Stimulated activated naive CD8-positive, alpha-beta T cell treated with anti-CD3 and anti-CD28 coated beads, Interleukin-15, Interleukin-2, amounts not matched to agents 100 ng/mL and 50 ng/mL, for 24 hours (primary cell): Measurements from ENCODE around the gene ZNF32.
"Not testable (repeated sequence)": the region's sequence is repeated elsewhere in the genome, so short reads cannot be mapped to it uniquely, and the experiment has no call there.

Experiments
- H3K27ac Mint-ChIP-seq: one replicate; pipeline ENCODE4 v1.8.0; 2021; ENCODE audit warnings: mild to moderate bottlenecking, mixed read lengths
- H3K27me3 Mint-ChIP-seq: one replicate; pipeline ENCODE4 v1.8.0; 2021; ENCODE audit warnings: mixed read lengths
- H3K36me3 Mint-ChIP-seq: one replicate; pipeline ENCODE4 v1.8.0; 2021; ENCODE audit warnings: low read depth, mixed read lengths
- H3K4me1 Mint-ChIP-seq: one replicate; pipeline ENCODE4 v1.8.0; 2021; ENCODE audit warnings: low read depth, mixed read lengths
- H3K4me3 Mint-ChIP-seq: one replicate; pipeline ENCODE4 v1.8.0; 2021; ENCODE audit warnings: mild to moderate bottlenecking, mixed read lengths
- H3K9me3 Mint-ChIP-seq: one replicate; pipeline ENCODE4 v1.8.0; 2021; ENCODE audit warnings: mixed read lengths

ZNF32 gene

GRCh38 chr10:43669386-43669785, 20.7 kb upstream of the ZNF32 start:
- peaks cover 52% of the 10 kb centered on the region for H3K27me3 Mint-ChIP-seq
- peaks cover 9% of the 10 kb centered on the region for H3K4me1 Mint-ChIP-seq
- H3K9me3 Mint-ChIP-seq: no peaks in the 10 kb centered on the region

GRCh38 chr10:43667761-43668386, 19.2 kb upstream of the ZNF32 start:
- no peak overlapping the region for H3K27ac Mint-ChIP-seq
- H3K36me3 Mint-ChIP-seq: no peaks in the 10 kb centered on the region
- peaks cover 5% of the 10 kb centered on the region for H3K9me3 Mint-ChIP-seq
- H3K4me1 Mint-ChIP-seq: peaks cover 9% of the 10 kb centered on the region
- peaks cover 45% of the 10 kb centered on the region for H3K27me3 Mint-ChIP-seq
- no peak overlapping the region for H3K4me3 Mint-ChIP-seq

More at GRCh38 chr10:43669386-43669785, 20.7 kb upstream of the ZNF32 start:
- no peak overlapping the region for H3K27ac Mint-ChIP-seq
- no peak overlapping the region for H3K4me3 Mint-ChIP-seq
- no peaks in the 10 kb centered on the region for H3K36me3 Mint-ChIP-seq

GRCh38 chr10:43667317-43667731, 18.6 kb upstream of the ZNF32 start:
- Mint-ChIP-seq H3K36me3 (no peaks in the 10 kb centered on the region), H3K27ac (no peak overlapping the region), H3K27me3 (peaks cover 45% of the 10 kb centered on the region), H3K9me3 (peaks cover 7% of the 10 kb centered on the region), H3K4me3 (no peak overlapping the region), H3K4me1 (peaks cover 9% of the 10 kb centered on the region)

- no peak overlapping the region for H3K27ac Mint-ChIP-seq
- peaks cover 9% of the 10 kb centered on the region for H3K4me1 Mint-ChIP-seq
- peaks cover 7% of the 10 kb centered on the region for H3K9me3 Mint-ChIP-seq
- H3K27me3 Mint-ChIP-seq: peaks cover 46% of the 10 kb centered on the region
- no peaks in the 10 kb centered on the region for H3K36me3 Mint-ChIP-seq
- H3K4me3 Mint-ChIP-seq: no peak overlapping the region
These were observed 17.9 kb upstream of the ZNF32 start for GRCh38 chr10:43666552-43666951.

- peaks cover 38% of the 10 kb centered on the region for H3K27me3 Mint-ChIP-seq
These were observed 16.4 kb upstream of the ZNF32 start for GRCh38 chr10:43665054-43665453.

GRCh38 chr10:43658227-43658626, 9.5 kb upstream of the ZNF32 start:
- peaks cover 5% of the 10 kb centered on the region for H3K9me3 Mint-ChIP-seq
- H3K27ac Mint-ChIP-seq: no peak overlapping the region
- no peak overlapping the region for H3K4me3 Mint-ChIP-seq
- no peaks in the 10 kb centered on the region for H3K36me3 Mint-ChIP-seq
- no peaks in the 10 kb centered on the region for H3K4me1 Mint-ChIP-seq
- peaks cover 18% of the 10 kb centered on the region for H3K27me3 Mint-ChIP-seq

More at GRCh38 chr10:43665054-43665453, 16.4 kb upstream of the ZNF32 start:
- Mint-ChIP-seq H3K27ac (no peak overlapping the region), H3K9me3 (peaks cover 7% of the 10 kb centered on the region), H3K4me1 (peaks cover 9% of the 10 kb centered on the region), H3K36me3 (no peaks in the 10 kb centered on the region), H3K4me3 (no peak overlapping the region)

- Mint-ChIP-seq H3K4me1 (no peaks in the 10 kb centered on the region), H3K27me3 (peaks cover 13% of the 10 kb centered on the region), H3K9me3 (no peaks in the 10 kb centered on the region), H3K36me3 (no peaks in the 10 kb centered on the region), H3K4me3 (no peak overlapping the region), H3K27ac (no peak overlapping the region)
These were observed 6.6 kb upstream of the ZNF32 start for GRCh38 chr10:43655311-43655710.

- Mint-ChIP-seq H3K36me3 (no peaks in the 10 kb centered on the region), H3K27ac (no peak overlapping the region), H3K27me3 (peaks cover 11% of the 10 kb centered on the region), H3K4me3 (no peak overlapping the region), H3K4me1 (peaks cover 10% of the 10 kb centered on the region), H3K9me3 (no peaks in the 10 kb centered on the region)
These were observed 5.1 kb upstream of the ZNF32 start for GRCh38 chr10:43653746-43654145.

- Mint-ChIP-seq H3K36me3 (peaks cover 35% of the 10 kb centered on the region), H3K4me1 (peaks cover 14% of the 10 kb centered on the region), H3K27me3 (peaks cover 2% of the 10 kb centered on the region), H3K27ac (peak overlapping the region; percentile 68), H3K4me3 (peak overlapping the region; percentile 85), H3K9me3 (peaks cover 25% of the 10 kb centered on the region)
These were observed 473 bp upstream of the ZNF32 start for GRCh38 chr10:43649185-43649523.

- Mint-ChIP-seq H3K36me3 (peaks cover 46% of the 10 kb centered on the region), H3K9me3 (peaks cover 32% of the 10 kb centered on the region), H3K27me3 (no peaks in the 10 kb centered on the region), H3K4me1 (peaks cover 14% of the 10 kb centered on the region), H3K27ac (peak overlapping the region; percentile 91), H3K4me3 (peak overlapping the region; percentile 87)
These were observed 635 bp downstream of the ZNF32 start for GRCh38 chr10:43648095-43648397.

- peaks cover 51% of the 10 kb centered on the region for H3K36me3 Mint-ChIP-seq
- peaks cover 35% of the 10 kb centered on the region for H3K9me3 Mint-ChIP-seq
- H3K4me1 Mint-ChIP-seq: peaks cover 14% of the 10 kb centered on the region
- no peaks in the 10 kb centered on the region for H3K27me3 Mint-ChIP-seq
- peak overlapping the region; percentile 91 for H3K27ac Mint-ChIP-seq
- H3K4me3 Mint-ChIP-seq: peak overlapping the region; percentile 87
These were observed 1.1 kb downstream of the ZNF32 start for GRCh38 chr10:43647576-43647975.

GRCh38 chr10:43645866-43646265, 2.8 kb downstream of the ZNF32 start:
- H3K9me3 Mint-ChIP-seq: peaks cover 35% of the 10 kb centered on the region
- H3K27me3 Mint-ChIP-seq: no peaks in the 10 kb centered on the region
- H3K4me1 Mint-ChIP-seq: peaks cover 14% of the 10 kb centered on the region
- H3K4me3 Mint-ChIP-seq: no peak overlapping the region
- H3K36me3 Mint-ChIP-seq: peaks cover 58% of the 10 kb centered on the region
- no peak overlapping the region for H3K27ac Mint-ChIP-seq

GRCh38 chr10:43644252-43644651, 4.4 kb downstream of the ZNF32 start:
- Mint-ChIP-seq H3K9me3 (peaks cover 44% of the 10 kb centered on the region), H3K4me3 (no peak overlapping the region), H3K4me1 (peaks cover 10% of the 10 kb centered on the region), H3K27ac (no peak overlapping the region), H3K36me3 (peaks cover 58% of the 10 kb centered on the region), H3K27me3 (no peaks in the 10 kb centered on the region)

GRCh38 chr10:43640603-43641002, 8.1 kb downstream of the ZNF32 start:
- peaks cover 47% of the 10 kb centered on the region for H3K36me3 Mint-ChIP-seq
- no peak overlapping the region for H3K4me3 Mint-ChIP-seq
- H3K27ac Mint-ChIP-seq: no peak overlapping the region

GRCh38 chr10:43635816-43636215, 12.9 kb downstream of the ZNF32 start:
- H3K27me3 Mint-ChIP-seq, H3K4me3 Mint-ChIP-seq, H3K36me3 Mint-ChIP-seq, H3K27ac Mint-ChIP-seq, H3K4me1 Mint-ChIP-seq: not testable (repeated sequence)
- peaks cover 28% of the 10 kb centered on the region for H3K9me3 Mint-ChIP-seq

More at GRCh38 chr10:43640603-43641002, 8.1 kb downstream of the ZNF32 start:
- Mint-ChIP-seq H3K4me1 (no peaks in the 10 kb centered on the region), H3K9me3 (peaks cover 42% of the 10 kb centered on the region), H3K27me3 (no peaks in the 10 kb centered on the region)

GRCh38 chr10:43628956-43629355, 19.7 kb downstream of the ZNF32 start:
- Mint-ChIP-seq H3K27me3 (no peaks in the 10 kb centered on the region), H3K4me3 (no peak overlapping the region), H3K27ac (no peak overlapping the region), H3K4me1 (no peaks in the 10 kb centered on the region), H3K36me3 (no peaks in the 10 kb centered on the region), H3K9me3 (peaks cover 9% of the 10 kb centered on the region)
